Measurements from ENCODE around the gene CARD11.
"Not testable (repeated sequence)": the region's sequence is repeated elsewhere in the genome, so short reads cannot be mapped to it uniquely, and the experiment has no call there.

CARD11 gene

GRCh38 chr7:2926120-2926895 is 117.4 kb downstream of the CARD11 start:
- no peak for DNase-seq (ENCODE audit: low read depth in 2 of 2)

GRCh38 chr7:2924866-2925840 is 118.5 kb downstream of the CARD11 start:
- DNase-seq (ENCODE audit: low read depth in 2 of 2) = no peak

DNA sequence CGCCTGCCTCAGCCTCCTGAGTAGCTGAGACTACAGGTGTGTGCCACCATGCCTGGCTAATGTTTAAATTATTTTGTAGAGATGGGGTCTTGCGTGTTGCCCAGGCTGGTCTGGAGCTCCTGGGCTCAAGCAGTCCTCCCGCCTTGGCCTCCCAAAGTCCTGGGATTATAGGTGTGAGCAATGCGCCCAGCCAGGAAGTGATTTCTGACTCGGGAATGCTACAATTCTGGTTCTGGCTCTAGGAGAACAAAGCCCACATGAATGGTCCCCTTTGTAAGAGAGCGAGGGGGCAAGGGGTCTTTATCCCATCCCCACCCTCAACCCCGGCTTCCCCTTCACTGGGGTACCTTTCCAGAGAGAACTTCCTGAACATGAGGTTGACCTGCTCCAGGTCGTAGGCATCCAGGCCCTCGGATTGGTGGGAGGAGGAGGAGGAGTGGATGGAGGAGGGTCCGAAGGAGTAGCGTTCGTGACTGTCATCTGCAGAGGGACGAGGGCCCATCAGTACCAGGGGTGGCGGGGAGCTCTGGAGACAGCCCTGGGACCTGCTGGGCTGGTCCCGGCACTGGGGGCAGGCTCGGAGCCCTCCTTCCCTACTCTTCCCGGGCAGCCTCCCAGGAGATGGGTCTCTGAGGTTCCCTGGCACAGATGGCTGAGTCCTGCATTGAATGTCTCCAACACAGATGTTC is 119.6 kb downstream of the CARD11 start:
- no peak for DNase-seq (ENCODE audit: low read depth in 2 of 2)

- no peak for DNase-seq (ENCODE audit: low read depth in 2 of 2)
Observed at GRCh38 chr7:2923291-2923781, 120.3 kb downstream of the CARD11 start.

- DNase-seq (ENCODE audit: low read depth in 2 of 2) = no peak
Observed at GRCh38 chr7:2922866-2923265, 120.8 kb downstream of the CARD11 start.

GRCh38 chr7:2922348-2922691 is 121.3 kb downstream of the CARD11 start:
- no peak for DNase-seq (ENCODE audit: low read depth in 2 of 2)

- DNase-seq (ENCODE audit: low read depth in 2 of 2) = no peak
Observed at GRCh38 chr7:2921653-2922347, 121.9 kb downstream of the CARD11 start.

DNA sequence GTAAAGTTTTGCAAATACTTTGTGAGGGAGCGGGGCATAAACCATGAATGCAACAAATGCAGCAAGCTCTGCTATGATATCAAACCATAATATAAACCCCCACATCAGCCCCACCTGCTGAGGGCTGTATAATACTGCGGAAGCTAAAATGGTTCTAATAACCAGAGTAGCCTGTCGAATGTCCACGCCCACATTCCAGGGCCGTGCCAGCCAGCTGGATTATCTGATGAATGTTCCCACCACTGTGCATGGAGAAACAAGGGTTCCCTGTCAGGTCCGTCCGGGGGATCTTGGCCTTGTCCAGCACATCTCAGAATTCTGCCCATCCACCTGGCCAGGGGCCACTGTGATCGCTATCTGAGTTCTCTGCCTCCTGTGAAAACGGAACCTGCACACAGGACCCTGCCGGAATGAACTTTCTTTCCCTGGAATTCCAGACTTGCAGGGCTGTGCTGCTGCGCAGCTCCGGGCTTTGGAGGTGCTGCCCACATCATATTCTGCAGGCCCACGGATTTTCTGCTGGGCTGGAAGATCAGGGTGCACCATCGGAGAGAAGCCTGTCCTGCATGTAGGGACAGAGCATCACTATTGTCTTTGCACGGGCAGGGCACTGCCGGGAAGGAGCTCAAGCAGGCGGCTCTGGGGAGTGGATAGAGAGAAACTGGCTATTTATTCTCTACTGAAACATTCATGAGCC is 122.6 kb downstream of the CARD11 start:
- no peak for DNase-seq (ENCODE audit: low read depth in 2 of 2)

DNA sequence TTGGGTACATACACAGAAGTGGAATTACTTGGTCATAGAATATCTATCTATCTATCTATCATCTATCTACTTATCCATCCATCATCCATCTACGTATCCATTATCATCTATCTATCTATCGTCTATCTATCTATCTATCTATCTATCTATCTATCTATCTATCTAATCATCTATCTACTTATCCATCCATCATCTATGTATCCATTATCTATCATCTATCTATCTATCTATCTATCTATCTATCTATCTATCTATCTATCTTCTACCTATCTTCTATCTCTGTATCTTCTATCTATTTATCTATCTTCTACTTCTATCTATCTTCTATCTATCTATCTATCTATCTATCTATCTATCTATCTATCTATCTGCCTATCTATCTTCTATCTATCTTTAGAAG is 123.2 kb downstream of the CARD11 start:
- DNase-seq (ENCODE audit: low read depth in 2 of 2) = not testable (repeated sequence)

DNA sequence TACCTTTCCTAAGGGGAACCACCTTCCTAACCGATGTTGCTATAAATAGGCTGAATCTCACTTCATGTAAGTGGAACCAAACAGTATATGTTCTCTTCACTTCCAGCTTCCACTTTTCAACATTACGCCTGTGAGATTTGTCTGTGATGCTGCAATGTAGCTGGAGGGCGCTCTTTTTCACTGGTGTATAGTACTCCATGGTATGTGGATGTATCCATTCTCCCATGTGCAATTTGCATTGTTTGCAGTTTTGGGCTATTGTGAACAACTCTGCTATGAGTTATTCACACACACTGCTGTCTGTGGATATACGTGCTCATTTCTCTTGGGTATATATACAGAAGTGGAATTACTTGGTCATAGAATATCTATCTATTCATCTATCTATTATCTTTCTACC is 123.6 kb downstream of the CARD11 start:
- no peak for DNase-seq (ENCODE audit: low read depth in 2 of 2)

GRCh38 chr7:2919256-2919655 is 124.4 kb downstream of the CARD11 start:
- no peak for DNase-seq (ENCODE audit: low read depth in 2 of 2)

DNA sequence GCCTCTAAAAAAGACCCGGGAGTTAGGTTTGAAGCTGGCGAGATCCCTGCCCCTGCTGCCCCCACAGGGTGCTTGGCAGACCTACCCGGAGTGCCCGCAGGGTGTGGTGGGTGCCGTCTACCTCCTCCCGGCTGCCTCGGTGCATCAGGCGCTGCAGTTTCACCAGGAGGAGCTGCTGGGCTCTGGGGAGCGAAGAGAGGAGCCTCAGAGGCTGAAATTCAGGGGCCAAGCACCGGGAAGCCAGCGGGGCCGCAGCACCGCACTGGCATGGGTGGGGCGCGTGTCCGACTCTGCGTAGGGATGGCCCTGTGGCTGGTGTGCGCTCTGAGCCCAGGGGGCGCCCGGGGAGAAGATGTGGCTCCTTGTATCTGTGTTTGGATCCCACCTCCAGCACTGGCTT is 125.3 kb downstream of the CARD11 start:
- no peak for DNase-seq (ENCODE audit: low read depth in 2 of 2)

- DNase-seq (ENCODE audit: low read depth in 2 of 2) = no peak
Observed at GRCh38 chr7:2915023-2915422, 128.6 kb downstream of the CARD11 start.

GRCh38 chr7:2913760-2914387 is 129.8 kb downstream of the CARD11 start:
- DNase-seq (ENCODE audit: low read depth in 2 of 2) = no peak

- no peak for DNase-seq (ENCODE audit: low read depth in 2 of 2)
Observed at GRCh38 chr7:2912684-2913439, 130.8 kb downstream of the CARD11 start.

DNA sequence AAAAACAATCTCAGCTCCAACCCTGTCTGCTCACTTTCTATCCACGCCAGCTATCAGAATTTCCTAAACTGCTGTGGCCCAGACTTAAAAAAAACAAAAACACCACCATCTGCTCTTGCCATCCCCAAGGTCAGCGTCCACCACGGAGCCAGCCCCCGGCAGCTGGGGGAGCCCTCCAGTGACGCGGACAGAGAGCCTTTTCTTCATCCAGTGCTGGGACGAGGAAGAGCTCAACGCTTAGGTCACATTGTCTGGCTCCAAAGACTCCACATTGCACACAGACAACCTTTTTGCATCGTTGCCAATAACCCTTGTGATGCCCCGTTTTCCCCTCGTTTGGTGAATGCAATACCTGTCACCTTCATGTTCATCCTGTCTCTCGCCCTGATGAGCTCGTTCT is 132.2 kb downstream of the CARD11 start:
- DNase-seq (ENCODE audit: low read depth in 2 of 2) = no peak

DNA sequence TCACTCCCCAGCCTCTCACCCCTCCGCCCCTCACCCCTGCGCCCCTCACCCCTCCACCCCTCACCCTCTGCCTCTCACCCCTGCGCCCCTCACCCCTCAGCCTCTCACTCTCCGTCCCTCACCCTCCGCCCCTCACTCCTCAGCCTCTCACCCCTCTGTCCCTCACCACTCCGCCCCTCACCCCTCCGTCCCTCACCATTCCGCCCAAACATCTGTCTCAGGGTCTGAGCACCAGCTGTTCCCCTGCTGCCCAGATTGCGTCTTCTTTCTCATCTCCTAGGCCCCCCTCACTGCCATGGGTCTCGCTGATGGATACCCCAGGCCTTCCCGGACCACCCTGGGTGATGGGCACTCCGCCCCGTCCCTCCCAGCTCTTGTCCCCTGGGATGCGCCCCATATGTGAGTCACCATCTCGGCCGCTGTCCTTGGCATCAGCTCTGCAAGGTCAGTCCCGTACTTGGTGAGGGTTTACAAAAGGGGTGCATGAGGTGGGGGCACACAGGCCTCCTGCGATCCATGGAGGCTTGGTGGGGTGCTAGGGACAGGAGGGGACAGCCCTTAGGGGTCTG is 134.1 kb downstream of the CARD11 start:
- no peak for DNase-seq (ENCODE audit: low read depth in 2 of 2)

DNA sequence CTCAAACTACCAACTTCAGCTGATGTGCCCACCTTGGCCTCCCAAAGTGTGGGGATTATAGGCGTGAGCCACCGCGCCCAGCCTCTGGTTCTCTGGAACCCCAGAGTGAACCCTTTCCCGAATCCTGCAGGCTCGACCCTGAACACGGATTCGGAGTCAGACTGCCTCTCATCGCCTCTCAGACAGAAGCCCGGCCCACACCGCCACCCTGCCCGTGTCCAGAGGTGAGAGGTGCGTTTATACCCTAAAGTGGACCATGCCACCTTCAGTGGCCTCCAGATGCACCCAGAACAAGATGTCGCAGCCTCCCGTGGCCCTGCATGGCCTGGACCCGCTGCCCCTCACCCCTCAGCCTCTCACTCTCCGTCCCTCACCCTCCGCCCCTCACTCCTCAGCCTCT is 134.6 kb downstream of the CARD11 start:
- DNase-seq (ENCODE audit: low read depth in 2 of 2) = no peak

GRCh38 chr7:2908103-2908683 is 135.5 kb downstream of the CARD11 start:
- no peak for DNase-seq (ENCODE audit: low read depth in 2 of 2)
